Measurements from ENCODE around the gene CYFIP2. TPM values are rescaled to one million over a fixed set of nuclear protein-coding genes. Genes with fewer than 3 reads are reported as not detected.
"Not testable (repeated sequence)": the region's sequence is repeated elsewhere in the genome, so short reads cannot be mapped to it uniquely, and the experiment has no call there.

Gene CYFIP2
- 10 to 100 TPM; 18.1 to 27.6 TPM for total RNA-seq
- long read RNA-seq, full-length matches to known transcripts, result 4 of 15 reads
- long read RNA-seq, partial matches to known transcripts, result 5 of 15 reads
- long read RNA-seq, other reads (novel, unspliced or antisense), result 6 of 15 reads

DNA sequence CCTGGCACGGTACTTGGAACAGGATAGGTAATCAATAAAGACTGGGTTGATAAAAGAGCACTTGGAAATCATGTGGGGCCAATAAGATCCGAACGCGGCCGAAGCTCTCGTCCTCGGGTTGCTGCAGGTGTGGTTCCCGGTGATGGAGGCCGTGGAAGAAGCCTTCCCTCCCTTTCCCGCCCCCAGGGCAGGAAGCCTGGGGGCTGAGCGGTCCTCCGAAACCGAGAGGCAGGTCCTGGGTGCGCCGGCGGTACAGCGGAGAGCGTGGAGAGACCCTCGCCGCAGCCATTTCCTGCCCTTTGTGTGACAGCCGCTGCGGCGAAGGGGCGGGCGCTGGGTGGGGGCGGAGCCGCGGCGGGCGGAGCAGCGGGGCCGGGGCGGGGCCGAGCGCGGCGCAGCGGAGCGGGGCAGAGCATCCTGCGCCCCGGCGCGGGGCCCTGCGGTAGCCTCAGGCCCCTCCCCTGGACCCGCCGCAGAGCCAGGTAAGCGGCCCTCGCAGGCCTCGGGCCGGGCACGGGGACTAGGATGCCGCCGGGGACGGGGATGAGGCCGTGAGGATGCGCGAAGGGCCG lies at the start of gene CYFIP2:
Gene CYFIP2, plus strand, starts transcription at position 410 of the 572 bp plus-strand sequence. CDS start 19,239 bp downstream, outside the sequence.
- ATAC-seq (peak; percentile 93 to 94), DNase-seq (peak; percentile 60)
- intact Hi-C loops (cut with DNase I), result loop anchor here in 1 of 2 donors (5.0 kb wide), 1 partner anchor 37 kb away; no protein-coding TSS in a partner anchor

DNA sequence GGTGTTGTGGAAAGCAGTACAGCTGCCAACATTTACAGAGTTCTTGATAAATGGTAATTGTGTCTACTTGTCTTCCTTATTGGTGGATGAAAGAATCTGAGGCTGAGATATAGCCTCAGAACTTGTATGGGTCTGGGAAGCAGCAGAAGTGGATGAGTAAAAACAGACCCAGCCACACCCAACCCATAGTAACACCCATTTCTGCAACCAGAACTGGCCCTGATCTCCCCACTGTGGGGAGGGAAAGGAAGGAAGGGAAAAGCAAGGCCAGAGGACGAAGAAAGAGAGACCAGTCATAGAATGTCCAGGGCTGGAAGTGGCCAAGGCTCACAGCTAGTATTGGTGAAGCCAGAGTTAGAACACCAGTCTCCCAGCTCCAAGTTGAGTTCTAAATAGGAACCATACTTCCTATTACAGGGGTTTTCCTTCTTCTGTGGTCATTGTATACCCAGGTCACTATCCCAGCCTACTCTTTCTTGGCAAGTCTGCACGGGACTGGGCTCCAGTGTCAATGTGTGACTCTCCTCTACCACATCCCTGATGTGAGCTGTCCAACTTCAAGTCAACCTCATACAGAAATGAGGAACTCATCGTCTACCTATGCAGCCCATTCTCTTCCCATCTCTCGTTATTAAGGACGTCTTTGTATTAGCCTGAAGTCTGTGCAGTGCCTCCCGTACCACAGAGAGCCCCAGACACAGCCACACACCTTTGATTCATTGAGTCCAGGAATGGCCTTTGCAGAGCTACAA lies 49.4 kb upstream of the CYFIP2 start:
- intact Hi-C loops (cut with DNase I), result no loop called here
- DNase-seq (no peak), ATAC-seq (no peak)

DNA sequence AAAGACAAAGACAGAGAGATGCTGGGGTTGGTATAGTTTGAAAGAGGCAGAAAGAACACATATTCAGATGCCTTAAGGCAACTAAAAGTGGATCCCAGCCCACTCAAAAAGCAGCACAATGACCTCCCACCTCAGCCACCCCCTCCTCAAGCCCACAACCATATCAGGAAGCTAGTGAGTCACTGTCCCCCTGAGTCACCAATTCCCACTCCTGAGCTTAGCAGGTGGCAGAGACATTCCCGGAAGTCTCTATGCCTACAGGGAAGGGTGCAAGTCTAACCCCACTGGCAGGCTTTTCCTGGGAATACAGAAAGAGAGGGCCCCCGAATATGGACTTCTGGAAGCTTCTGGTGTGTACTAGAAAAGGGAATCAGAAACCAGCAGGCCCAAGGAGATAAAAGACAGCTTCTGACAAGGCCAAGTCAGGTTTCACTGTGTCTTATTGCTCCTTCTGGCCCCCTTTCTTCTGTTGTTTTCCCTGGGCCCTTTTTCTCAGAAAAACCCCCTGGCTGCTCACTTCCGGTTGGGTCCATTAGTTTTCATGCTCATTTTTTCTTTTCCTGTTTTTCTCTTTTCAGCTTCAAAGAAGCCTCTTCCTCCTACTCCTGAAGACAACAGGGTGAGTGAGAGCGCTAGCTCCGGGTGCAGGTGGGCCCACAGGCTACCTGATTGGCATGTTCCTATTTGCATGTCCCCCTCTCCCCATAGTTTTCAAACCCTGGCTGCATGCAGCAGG lies 48.5 kb upstream of the CYFIP2 start:
- DNase-seq, result no peak
- ATAC-seq, result no peak
- intact Hi-C loops (cut with DNase I), result no loop called here

DNA sequence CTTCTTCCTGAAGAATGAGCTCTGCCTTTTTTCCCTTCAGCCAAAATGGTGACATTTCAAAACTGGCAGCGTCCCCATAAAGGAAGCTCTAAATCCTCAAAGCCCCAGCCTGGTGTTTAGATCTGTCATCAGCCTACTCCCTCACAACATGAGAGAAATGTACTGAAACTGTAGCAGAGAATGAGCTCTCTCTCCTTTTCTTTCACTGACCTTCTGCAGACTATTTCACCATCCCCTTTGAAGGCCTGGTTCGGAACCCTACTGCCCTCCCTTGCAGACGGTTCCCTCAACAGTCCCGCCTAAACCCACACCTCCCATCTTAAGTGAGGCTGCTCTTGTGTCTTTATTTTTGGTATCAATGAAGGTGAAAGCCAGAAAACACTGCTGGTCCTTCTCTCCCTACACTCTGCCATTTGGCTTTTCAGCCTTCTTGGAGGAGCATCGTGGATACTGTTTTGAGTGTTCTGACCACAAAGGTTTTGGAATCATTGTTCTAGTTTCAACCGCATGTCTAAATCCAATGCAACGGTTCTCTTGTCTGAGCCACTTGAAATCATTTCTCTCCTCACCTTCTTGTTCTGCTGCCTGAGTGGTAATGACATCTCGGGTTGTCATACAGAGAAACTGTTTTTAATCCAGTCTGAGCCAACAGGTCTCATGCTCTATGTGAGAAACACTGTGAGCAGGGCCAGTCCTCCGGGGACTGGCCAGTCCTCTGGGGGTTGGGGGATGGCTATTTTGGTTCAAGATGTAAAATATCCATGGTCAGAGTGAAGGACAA lies 46.2 kb upstream of the CYFIP2 start:
- DNase-seq (no peak), ATAC-seq (peak; percentile 65 to 69)
- intact Hi-C loops (cut with DNase I), result no loop called here

DNA sequence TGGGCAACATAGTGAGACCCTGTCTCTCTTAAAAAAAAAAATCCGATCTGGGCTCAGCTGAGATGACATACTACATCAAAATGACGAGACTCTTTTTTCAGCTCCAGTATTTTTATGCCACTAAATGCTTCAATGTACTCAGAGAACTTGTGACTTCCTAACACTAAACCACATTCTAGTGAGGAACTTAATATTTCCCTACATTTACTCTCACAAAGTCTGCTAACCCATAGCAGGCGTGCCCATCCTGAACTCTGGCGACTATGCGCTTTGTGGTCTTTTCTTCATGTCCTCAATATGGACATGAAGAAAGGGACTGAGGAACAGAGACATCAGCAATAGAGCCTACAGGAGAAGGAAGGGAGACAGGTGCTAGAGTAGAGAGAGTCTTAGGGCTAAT lies 44.0 kb upstream of the CYFIP2 start:
- ATAC-seq (no peak), DNase-seq (no peak)
- intact Hi-C loops (cut with DNase I), result no loop called here

DNA sequence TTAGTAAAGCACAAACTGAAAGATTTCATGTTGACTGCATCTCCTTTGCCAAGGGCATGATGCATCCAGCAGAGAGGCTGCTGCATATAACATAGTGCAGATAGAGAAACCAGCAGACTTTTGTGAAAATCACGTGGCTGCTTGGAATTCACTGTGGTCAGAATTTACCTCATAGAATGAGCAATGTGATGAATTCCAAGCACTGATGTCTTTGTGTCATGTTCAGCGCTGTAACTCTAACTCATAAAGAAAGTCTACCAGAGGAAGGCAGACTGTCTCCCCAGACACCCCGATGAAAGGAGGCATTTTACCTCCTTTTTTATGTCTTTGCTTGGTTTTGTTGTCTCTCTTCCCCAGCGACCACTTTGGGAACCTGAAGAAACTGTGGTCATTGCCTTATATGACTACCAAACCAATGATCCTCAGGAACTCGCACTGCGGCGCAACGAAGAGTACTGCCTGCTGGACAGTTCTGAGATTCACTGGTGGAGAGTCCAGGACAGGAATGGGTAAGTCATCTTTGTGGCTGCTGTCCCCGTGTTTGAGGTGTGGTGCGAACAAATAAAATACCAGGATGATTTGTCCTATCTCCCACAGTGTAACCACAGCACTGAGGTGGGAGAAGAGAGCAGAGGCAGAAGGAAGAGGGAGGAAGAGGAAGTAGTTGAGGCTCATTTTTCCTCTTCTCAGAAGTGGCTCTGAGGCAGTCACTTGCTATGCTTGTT lies 43.3 kb upstream of the CYFIP2 start:
- intact Hi-C loops (cut with DNase I), result no loop called here
- DNase-seq (no peak), ATAC-seq (no peak)

DNA sequence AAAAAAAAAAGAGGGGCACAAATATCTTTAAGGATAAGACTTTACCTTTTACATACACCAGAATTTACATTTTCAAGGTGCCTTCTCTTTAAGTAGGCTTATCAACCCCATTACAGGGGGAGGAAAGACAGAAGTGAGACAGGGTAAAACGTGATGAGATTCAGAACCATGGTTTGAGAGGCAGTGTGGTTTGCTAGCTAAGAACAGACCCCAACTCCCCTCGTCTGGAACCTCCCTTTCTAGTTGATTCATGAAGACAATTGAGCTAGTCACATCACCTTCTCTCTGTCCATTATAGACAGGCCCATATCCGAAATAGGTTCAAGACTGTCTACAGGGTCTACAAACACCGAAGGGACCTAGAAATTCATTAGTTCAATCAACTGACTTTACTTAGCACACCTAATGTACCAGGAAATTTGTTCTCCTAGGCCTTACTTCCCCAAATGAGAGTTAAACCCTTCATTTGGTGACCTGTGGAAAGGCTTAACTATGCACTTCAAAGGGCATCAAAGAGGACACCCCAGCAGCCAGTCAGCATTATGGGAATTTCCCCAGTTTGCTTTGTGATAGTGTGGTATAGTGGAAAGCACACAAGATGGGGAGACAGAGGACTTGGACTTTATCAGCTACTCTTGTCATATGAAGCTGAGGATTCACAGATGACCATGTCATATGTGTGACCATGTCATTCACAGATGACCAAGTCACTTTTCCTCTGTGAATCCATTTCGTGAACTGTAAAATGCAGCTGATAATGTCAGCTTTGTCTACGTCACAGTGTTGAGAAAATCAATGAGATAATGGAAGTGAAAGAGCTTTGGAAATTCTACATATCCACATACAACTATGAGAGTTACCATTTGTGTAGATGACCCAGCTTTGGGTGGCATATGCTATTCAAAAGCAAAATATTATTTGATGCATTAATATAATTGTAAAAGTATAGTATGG lies 40.2 kb upstream of the CYFIP2 start:
- intact Hi-C loops (cut with DNase I), result no loop called here
- ATAC-seq (no peak), DNase-seq (no peak)

DNA sequence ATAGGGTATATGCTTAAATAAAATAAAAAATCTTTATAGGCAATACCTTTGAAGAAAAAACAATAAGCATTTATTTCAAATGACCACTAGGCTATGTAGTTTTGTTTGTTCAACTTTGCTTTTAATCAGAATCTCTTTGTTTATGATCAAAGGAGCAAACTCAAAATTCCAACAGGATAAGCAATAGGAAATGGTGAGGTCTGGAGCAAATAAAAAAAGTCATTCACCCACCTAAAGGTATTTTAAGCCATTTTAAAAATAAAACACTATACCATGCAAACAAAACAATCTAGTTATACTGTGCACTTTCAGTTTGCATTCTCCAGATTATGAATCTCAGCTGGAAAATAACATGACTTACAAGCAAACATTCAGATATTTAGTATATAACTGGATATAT lies 35.3 kb upstream of the CYFIP2 start:
- intact Hi-C loops (cut with DNase I), result loop anchor here in 1 of 2 donors (10.0 kb wide), 1 partner anchor 56 kb away; no protein-coding TSS in a partner anchor
- ATAC-seq (no peak), DNase-seq (no peak)

DNA sequence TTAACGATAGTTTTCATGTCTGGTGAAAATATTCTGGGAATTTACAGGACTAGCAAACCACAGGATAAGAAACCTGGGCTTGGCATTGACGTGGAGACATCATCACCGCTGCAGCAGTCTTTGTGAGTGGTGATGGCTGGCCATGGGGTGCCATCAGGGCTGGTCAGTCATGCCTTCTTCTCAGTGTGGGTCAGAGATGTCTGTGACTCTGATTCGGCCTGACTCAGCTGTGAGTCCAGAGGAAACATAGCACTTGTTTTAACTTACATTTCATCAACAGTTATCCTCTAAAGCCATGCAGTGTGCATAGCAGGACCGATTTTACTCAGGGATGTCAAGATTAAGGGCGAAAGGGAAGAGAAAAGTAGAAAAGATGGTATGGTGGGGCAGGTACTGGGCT lies 33.2 kb upstream of the CYFIP2 start:
- intact Hi-C loops (cut with DNase I), result loop anchor here in 1 of 2 donors (10.0 kb wide), 1 partner anchor 58 kb away; no protein-coding TSS in a partner anchor
- DNase-seq, result no peak
- ATAC-seq, result no peak

DNA sequence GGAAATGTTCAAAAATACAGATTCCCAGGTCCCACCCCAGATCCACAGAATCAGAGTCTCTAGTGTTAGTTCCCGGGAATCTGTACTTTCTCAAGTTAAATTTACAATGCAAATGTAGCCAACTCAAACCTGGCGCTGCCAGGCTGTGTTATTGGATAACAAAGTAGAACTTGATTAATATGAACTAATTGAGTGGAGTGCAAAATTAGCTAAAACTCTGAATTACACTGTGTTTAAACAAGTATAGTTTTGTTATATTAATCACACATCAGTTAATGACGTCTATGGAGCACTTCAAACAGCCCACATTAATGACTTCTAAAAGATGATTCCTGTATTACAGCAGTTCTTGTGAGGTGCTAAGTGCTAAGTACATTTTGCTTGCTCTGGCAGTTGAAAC lies 32.4 kb upstream of the CYFIP2 start:
- DNase-seq, result no peak
- intact Hi-C loops (cut with DNase I), result loop anchor here in 1 of 2 donors (10.0 kb wide), 1 partner anchor 59 kb away; no protein-coding TSS in a partner anchor
- no peak for ATAC-seq

DNA sequence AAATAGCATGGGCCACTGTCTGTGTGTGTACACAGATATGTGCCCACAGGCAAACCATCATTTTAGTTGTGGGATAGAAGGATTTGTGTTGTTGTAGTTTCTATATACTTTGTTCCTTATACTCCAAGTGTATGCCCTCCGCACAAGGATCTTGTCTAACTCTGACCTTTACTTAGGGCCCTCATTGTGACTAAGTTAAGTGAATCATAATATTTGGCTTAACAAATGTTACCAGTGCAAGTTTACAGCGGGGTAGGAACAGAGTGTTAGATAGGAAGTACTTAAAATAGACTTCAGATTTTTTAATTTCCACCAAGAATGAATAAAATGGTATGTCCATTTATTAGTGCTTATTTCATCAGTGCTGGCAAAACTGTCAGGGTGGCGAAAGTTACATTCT lies 29.5 kb upstream of the CYFIP2 start:
- ATAC-seq (no peak), DNase-seq (no peak)
- intact Hi-C loops (cut with DNase I), result loop anchor here in 1 of 2 donors (10.0 kb wide), 1 partner anchor 62 kb away; no protein-coding TSS in a partner anchor

DNA sequence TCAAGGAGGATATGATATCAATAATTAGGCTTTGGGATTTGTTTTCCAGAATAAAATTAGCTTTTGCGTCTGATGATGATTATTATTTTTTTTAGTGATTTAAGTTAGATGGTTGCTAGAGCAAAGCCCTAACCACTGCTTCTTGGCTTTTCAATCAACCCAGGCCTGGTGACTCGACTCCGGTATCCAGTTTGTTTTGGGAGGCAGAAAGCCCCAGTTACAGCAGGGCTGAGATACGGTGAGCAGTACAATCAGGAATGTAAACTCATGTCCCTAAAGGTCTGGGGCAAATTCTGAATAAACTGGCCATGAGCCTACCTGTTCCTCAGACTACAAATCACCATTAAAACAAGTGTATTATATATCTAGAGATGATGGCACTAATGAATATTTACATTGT lies 24.4 kb upstream of the CYFIP2 start:
- DNase-seq (no peak), ATAC-seq (no peak)
- intact Hi-C loops (cut with DNase I), result no loop called here

DNA sequence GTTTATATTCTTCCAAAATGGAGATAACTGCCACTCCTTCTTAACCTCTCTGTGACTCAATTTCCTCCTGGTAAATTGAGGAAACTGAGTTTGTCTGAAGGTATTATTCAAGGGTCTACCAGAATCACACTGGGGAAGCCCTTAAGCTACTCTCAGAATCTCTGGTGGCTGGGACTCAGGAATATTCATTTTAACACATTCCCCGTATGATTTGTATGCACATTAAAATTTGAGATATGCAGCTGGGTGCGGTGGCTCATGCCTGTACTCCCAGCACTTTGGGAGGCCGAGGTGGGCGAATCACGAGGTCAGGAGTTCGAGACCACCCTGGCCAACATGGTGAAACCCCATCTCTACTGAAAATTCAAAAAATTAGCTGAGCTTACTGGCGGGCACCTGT lies 21.2 kb upstream of the CYFIP2 start:
- DNase-seq; intact Hi-C loops (cut with DNase I); ATAC-seq: not testable (repeated sequence)

DNA sequence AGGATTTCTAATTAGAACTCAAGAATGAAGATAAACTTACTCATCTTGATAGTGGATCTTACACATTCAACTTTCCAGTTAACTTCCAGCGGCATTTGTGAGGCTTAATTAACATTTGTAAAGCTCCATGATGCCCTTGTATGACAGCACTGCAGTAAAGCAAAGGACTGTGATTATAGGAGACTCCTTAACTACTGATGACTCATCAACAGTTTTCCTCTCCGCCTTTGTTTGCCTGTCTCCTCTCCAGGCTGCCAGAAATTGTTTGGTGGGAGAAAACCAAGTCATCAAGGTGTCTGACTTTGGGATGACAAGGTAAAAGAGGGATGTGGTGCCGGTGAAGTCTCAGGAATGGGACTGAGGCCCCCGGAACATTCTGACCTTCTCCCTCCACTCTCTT lies 20.4 kb upstream of the CYFIP2 start:
- DNase-seq, result no peak
- no peak for ATAC-seq
- intact Hi-C loops (cut with DNase I), result no loop called here

DNA sequence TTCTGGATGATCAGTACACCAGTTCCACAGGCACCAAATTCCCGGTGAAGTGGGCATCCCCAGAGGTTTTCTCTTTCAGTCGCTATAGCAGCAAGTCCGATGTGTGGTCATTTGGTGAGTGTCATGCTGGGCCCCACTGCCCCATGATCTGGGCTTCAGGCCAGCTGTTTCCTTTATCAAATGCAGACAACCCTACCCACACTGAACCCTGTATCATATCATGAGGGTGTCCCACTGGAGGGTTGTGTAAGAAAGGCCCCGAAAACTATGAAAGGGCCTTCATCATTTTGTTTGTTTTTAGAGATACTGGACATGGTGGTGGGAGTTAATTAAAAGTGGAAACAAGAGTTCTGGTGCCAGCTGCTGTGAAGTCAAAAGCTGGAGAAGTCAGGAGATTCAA lies 20.0 kb upstream of the CYFIP2 start:
- ATAC-seq (no peak), DNase-seq (no peak)
- intact Hi-C loops (cut with DNase I), result no loop called here

DNA sequence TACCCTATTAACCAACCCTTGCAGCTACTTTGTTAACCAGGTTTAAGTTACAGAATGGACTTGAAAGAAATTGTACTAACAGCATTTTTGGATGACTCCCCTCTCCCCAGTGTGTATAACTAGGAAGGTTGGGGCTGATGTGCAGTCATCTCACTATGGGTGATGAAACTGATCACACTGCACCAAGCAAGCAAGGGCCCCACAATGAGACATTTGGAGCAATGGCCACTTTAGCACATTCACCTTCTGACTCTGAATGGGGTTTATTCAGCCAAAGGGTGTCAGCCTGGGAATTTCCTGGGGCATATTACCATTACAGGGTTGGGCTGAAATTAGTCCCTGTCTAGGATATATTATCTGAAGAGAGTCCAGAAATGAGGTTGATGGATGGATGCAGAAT lies 18.7 kb upstream of the CYFIP2 start:
- intact Hi-C loops (cut with DNase I), result no loop called here
- DNase-seq (no peak), ATAC-seq (no peak)

DNA sequence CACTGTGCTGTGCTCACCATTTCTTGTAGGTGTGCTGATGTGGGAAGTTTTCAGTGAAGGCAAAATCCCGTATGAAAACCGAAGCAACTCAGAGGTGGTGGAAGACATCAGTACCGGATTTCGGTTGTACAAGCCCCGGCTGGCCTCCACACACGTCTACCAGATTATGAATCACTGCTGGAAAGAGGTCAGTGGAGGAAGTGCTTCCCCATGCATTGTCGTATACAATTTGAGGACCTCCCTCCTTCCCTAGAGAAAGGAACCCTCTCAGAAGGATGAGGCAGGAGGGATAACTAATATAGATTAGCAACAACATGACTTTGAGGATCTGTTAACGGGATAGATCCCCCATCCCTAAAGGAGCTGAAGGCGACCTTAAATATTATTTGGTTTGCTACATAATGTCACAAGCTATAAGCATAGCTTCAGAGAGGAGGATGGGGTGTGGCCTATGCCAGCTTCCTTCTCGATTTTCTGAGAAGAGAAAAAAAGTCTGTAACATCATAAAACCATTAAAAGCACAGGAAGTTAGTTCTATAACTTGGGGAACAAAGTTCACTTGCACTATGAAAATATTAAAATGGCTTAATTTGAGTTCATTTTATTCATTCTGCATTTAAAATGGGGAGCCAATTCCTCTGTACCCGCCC lies 17.0 kb upstream of the CYFIP2 start:
- ATAC-seq, result peak in 1 of 2 donors; percentile 13
- intact Hi-C loops (cut with DNase I), result no loop called here
- DNase-seq, result no peak
